ENCODE measurements around the gene HHIPL1. TPM values are rescaled to one million over a fixed set of nuclear protein-coding genes. Genes with fewer than 3 reads are reported as not detected.

HHIPL1 gene
- total RNA-seq, 1 experiment from 2014 or later = not detected

- CTCF ChIA-PET = interaction anchor here (1.2 kb wide), 1 partner anchor 9 kb away, joined by 3 read pairs; no protein-coding TSS in a partner anchor
- intact Hi-C loops (cut with micrococcal nuclease; ENCODE audit: unreplicated experiment) = no loop called here
- BruUV-seq (replicated peaks) = no TSS peak
- no peak for DNase-seq
- Mint-ChIP-seq H3K36me3 (ENCODE audit: insufficient read depth, unreplicated experiment) (no peaks in the 10 kb centered on the region), H3K4me1 (ENCODE audit: low read depth, unreplicated experiment) (no peaks in the 10 kb centered on the region), H3K27ac (ENCODE audit: unreplicated experiment) (no peak overlapping the region), H3K9me3 (ENCODE audit: low read depth, unreplicated experiment) (no peaks in the 10 kb centered on the region), H3K27me3 (ENCODE audit: unreplicated experiment) (peaks cover under 1% of the 10 kb centered on the region), H3K4me3 (ENCODE audit: low read depth, unreplicated experiment) (no peak overlapping the region)
- TF ChIP-seq CTCF (IDR thresholded peaks at IDR 0.05; ENCODE audit: unreplicated experiment) = no peak
These were observed 32.6 kb downstream of the HHIPL1 start for GRCh38 chr14:99677231-99678140.

GRCh38 chr14:99678198-99678597 lies 33.3 kb downstream of the HHIPL1 start:
- TF ChIP-seq CTCF (IDR thresholded peaks at IDR 0.05; ENCODE audit: unreplicated experiment) = no peak
- Mint-ChIP-seq H3K27ac (ENCODE audit: unreplicated experiment) (no peak overlapping the region), H3K9me3 (ENCODE audit: low read depth, unreplicated experiment) (no peaks in the 10 kb centered on the region), H3K4me1 (ENCODE audit: low read depth, unreplicated experiment) (peaks cover 6% of the 10 kb centered on the region), H3K27me3 (ENCODE audit: unreplicated experiment) (no peaks in the 10 kb centered on the region), H3K4me3 (ENCODE audit: low read depth, unreplicated experiment) (no peak overlapping the region), H3K36me3 (ENCODE audit: insufficient read depth, unreplicated experiment) (peaks cover 5% of the 10 kb centered on the region)
- CTCF ChIA-PET = interaction anchor here (1.2 kb wide), 1 partner anchor 10 kb away, joined by 3 read pairs; no protein-coding TSS in a partner anchor
- no TSS peak for BruUV-seq (replicated peaks)
- intact Hi-C loops (cut with micrococcal nuclease; ENCODE audit: unreplicated experiment) = no loop called here
- no peak for DNase-seq

- BruUV-seq (replicated peaks) = no TSS peak
- no peaks in the 10 kb centered on the region for H3K9me3 Mint-ChIP-seq (ENCODE audit: low read depth, unreplicated experiment)
- DNase-seq = no peak
- CTCF ChIA-PET = no interaction called here
- intact Hi-C loops (cut with micrococcal nuclease; ENCODE audit: unreplicated experiment) = no loop called here
- H3K4me3 Mint-ChIP-seq (ENCODE audit: low read depth, unreplicated experiment) = no peak overlapping the region
- H3K27ac Mint-ChIP-seq (ENCODE audit: unreplicated experiment) = no peak overlapping the region
- H3K36me3 Mint-ChIP-seq (ENCODE audit: insufficient read depth, unreplicated experiment) = peaks cover 14% of the 10 kb centered on the region
- H3K27me3 Mint-ChIP-seq (ENCODE audit: unreplicated experiment) = no peaks in the 10 kb centered on the region
- H3K4me1 Mint-ChIP-seq (ENCODE audit: low read depth, unreplicated experiment) = peaks cover 6% of the 10 kb centered on the region
- TF ChIP-seq CTCF (IDR thresholded peaks at IDR 0.05; ENCODE audit: unreplicated experiment) = no peak
These were observed 34.2 kb downstream of the HHIPL1 start for GRCh38 chr14:99679111-99679510.

- H3K4me1 Mint-ChIP-seq (ENCODE audit: low read depth, unreplicated experiment) = peaks cover 6% of the 10 kb centered on the region
- CTCF ChIA-PET = no interaction called here
These were observed 34.6 kb downstream of the HHIPL1 start for GRCh38 chr14:99679543-99679942.

More at GRCh38 chr14:99679543-99679942, 34.6 kb downstream of the HHIPL1 start:
- Mint-ChIP-seq H3K9me3 (ENCODE audit: low read depth, unreplicated experiment) (no peaks in the 10 kb centered on the region), H3K27me3 (ENCODE audit: unreplicated experiment) (no peaks in the 10 kb centered on the region), H3K36me3 (ENCODE audit: insufficient read depth, unreplicated experiment) (peaks cover 14% of the 10 kb centered on the region), H3K4me3 (ENCODE audit: low read depth, unreplicated experiment) (no peak overlapping the region), H3K27ac (ENCODE audit: unreplicated experiment) (no peak overlapping the region)
- no TSS peak for BruUV-seq (replicated peaks)
- DNase-seq = no peak
- no peak for TF ChIP-seq CTCF (IDR thresholded peaks at IDR 0.05; ENCODE audit: unreplicated experiment)
- intact Hi-C loops (cut with micrococcal nuclease; ENCODE audit: unreplicated experiment) = no loop called here
